A673 (cell line): Measurements from ENCODE around the gene PBOV1. TPM values are rescaled to one million over a fixed set of nuclear protein-coding genes. Genes with fewer than 3 reads are reported as not detected.

Experiments
- BruUV-seq: library from RNA; stranded (reverse); fragments of 400-500 nt; replicated peaks from 2 replicates; lab custom pipeline; 2021; lab: Mats Ljungman, UMichigan
- CTCF ChIA-PET: fragments of 300-600 bp; sonication (Branson Sonifier 250); formaldehyde crosslinking; loops from one replicate; lab custom pipeline; 2022; ENCODE audit warnings: antibody characterized with exemption; lab: Charles Lee
- POLR2A ChIA-PET: fragments of 300-600 bp; sonication (Branson Sonifier 250); formaldehyde crosslinking; loops from one replicate; lab custom pipeline; 2022; ENCODE audit warnings: antibody characterized with exemption; ENCODE audit not compliant: low non-redundant PET; lab: Charles Lee
- DNase-seq: peaks from one replicate; pipeline ENCODE4 v3.0.0-alpha.2; 2015; ENCODE audit warnings: low spot score
- H3K27ac ChIP-seq: fragments of 200-600 bp; sonication (generic); 2 replicates; pipeline ENCODE4 v1.5.1; 2016; ENCODE audit warnings: mixed run types, low read depth, mild to moderate bottlenecking, mixed read lengths, antibody characterized with exemption, low read length; ENCODE audit not compliant: poor library complexity, severe bottlenecking
- H3K27me3 ChIP-seq: fragments of 200-600 bp; sonication (generic); replicated peaks from 2 replicates; pipeline ENCODE4 v1.6.1; 2017; ENCODE audit warnings: mixed run types, low read depth, mild to moderate bottlenecking, mixed read lengths, antibody characterized with exemption, low read length; ENCODE audit not compliant: insufficient read depth, poor library complexity
- H3K36me3 ChIP-seq: fragments of 200-600 bp; sonication (generic); 2 replicates; pipeline ENCODE4 v1.6.1; 2016; ENCODE audit warnings: mixed run types, mild to moderate bottlenecking, mixed read lengths, antibody characterized with exemption, low read length; ENCODE audit not compliant: insufficient read depth, poor library complexity, severe bottlenecking
- H3K4me1 ChIP-seq: fragments of 200-600 bp; sonication (generic); 2 replicates; pipeline ENCODE4 v1.6.1; 2017; ENCODE audit warnings: mixed run types, mild to moderate bottlenecking, mixed read lengths, antibody characterized with exemption, low read length; ENCODE audit not compliant: insufficient read depth, poor library complexity, severe bottlenecking
- H3K4me3 ChIP-seq: fragments of 200-600 bp; sonication (generic); 2 replicates; pipeline ENCODE4 v1.5.1; 2016; ENCODE audit warnings: low read depth, mixed run types, mild to moderate bottlenecking, mixed read lengths, low read length; ENCODE audit not compliant: poor library complexity, severe bottlenecking
- H3K9me3 ChIP-seq: fragments of 200-600 bp; sonication (generic); 2 replicates; pipeline ENCODE4 v1.6.1; 2016; ENCODE audit warnings: mixed run types, low read depth, mild to moderate bottlenecking, mixed read lengths, antibody characterized with exemption, low read length; ENCODE audit not compliant: poor library complexity, severe bottlenecking
- CTCF ChIP-seq: fragments of 300-800, 200-600 bp; sonication (generic); conservative IDR thresholded peaks from 2 replicates; pipeline ENCODE4 v1.5.1; 2017; ENCODE audit warnings: low read depth, mild to moderate bottlenecking, antibody characterized with exemption, low read length, moderate library complexity, mixed read lengths
- EZH2 ChIP-seq: fragments of 200-600 bp; sonication (generic); IDR thresholded peaks from 2 replicates; pipeline ENCODE4 v1.6.1; 2017; ENCODE audit warnings: borderline replicate concordance, low read depth, mild to moderate bottlenecking, mixed read lengths, antibody characterized with exemption, low read length; ENCODE audit not compliant: poor library complexity, severe bottlenecking
- intact Hi-C: fragments of 100-400 bp; cut with micrococcal nuclease; formaldehyde crosslinking; loops from one replicate; pipeline ENCODE4 v1.10.0; 2022; ENCODE audit not compliant: unreplicated experiment
- total RNA-seq: library from RNA; stranded (reverse); gene quantifications from 2 replicates; pipeline ENCODE4 v1.2.3, GENCODE V29; 2021

PBOV1 gene
- total RNA-seq, 1 experiment from 2014 or later = not detected

- ChIA-PET POLR2A (no interaction called here), CTCF (no interaction called here)
- no peaks in the 10 kb centered on the region for H3K27me3 ChIP-seq
- BruUV-seq = no TSS peak
- H3K27ac ChIP-seq = no peak overlapping the region
- no peaks in the 10 kb centered on the region for H3K4me1 ChIP-seq
- no peak overlapping the region for H3K4me3 ChIP-seq
- intact Hi-C loops = no loop called here
- no peak for DNase-seq
- no peaks in the 10 kb centered on the region for H3K36me3 ChIP-seq
- H3K9me3 ChIP-seq = no peaks in the 10 kb centered on the region
- no peak for TF ChIP-seq EZH2
Observed at GRCh38 chr6:138248878-138249277, 30.6 kb upstream of the PBOV1 start.

DNA sequence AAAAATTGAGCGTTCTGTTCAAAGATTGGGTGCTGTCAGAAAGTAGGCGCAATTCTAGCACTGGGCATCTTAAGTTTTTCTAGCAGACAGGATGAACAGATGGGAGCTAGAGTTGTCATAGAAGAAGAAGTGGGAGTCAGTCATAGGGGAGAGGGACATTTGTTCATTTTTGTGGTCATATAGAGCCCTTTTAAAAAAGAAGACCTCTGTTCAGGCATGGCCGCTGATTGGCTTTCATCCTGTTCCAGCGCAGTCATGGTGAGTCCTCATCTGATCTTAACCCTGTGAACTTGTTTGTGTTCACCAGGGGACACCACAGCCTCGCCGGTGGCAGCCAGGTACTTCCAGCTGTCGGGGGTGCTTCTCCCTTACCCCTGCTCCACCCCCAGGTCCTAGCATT lies 29.7 kb upstream of the PBOV1 start:
- no peaks in the 10 kb centered on the region for H3K36me3 ChIP-seq
- H3K9me3 ChIP-seq = no peaks in the 10 kb centered on the region
- no TSS peak for BruUV-seq
- intact Hi-C loops = no loop called here
- no peaks in the 10 kb centered on the region for H3K27me3 ChIP-seq
- TF ChIP-seq CTCF = no peak
- no peak for TF ChIP-seq EZH2
- ChIA-PET CTCF (no interaction called here), POLR2A (no interaction called here)
- H3K27ac ChIP-seq = no peak overlapping the region
- no peak for DNase-seq
- H3K4me3 ChIP-seq = no peak overlapping the region
- no peaks in the 10 kb centered on the region for H3K4me1 ChIP-seq

- no peaks in the 10 kb centered on the region for H3K36me3 ChIP-seq
- H3K27me3 ChIP-seq = no peaks in the 10 kb centered on the region
- H3K4me3 ChIP-seq = no peak overlapping the region
- no peaks in the 10 kb centered on the region for H3K9me3 ChIP-seq
- H3K4me1 ChIP-seq = peaks cover 7% of the 10 kb centered on the region
- POLR2A ChIA-PET = no interaction called here
- intact Hi-C loops = no loop called here
- no TSS peak for BruUV-seq
- TF ChIP-seq CTCF = no peak
- TF ChIP-seq EZH2 = no peak
- CTCF ChIA-PET = no interaction called here
- H3K27ac ChIP-seq = no peak overlapping the region
- no peak for DNase-seq
Observed at GRCh38 chr6:138246650-138247440, 28.6 kb upstream of the PBOV1 start.
